ENCODE data around the gene DGKG.

Gene DGKG

GRCh38 chr3:186318135-186318534 lies 43.9 kb downstream of the DGKG start:
- DNase-seq (ENCODE audit: low spot score): no peak

DNA sequence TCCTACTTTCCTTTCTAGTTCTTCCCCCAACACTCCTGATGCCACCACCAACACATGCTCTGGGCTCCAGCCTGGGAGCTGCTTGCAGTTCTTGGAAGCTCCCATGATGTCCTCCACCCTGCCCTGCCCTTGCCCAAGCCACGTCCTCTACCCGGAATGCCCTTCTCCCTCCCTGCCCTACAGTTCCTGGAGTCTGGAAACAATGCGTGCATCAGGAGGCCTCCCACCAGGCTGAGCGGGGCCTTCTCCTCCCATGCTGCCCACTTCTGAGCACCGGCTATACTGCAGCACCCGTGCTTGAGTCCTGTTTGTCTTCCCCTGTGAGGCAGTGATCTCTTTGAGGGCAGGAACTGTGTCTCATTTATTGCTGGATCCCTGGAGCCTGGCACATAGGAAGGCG lies 44.6 kb downstream of the DGKG start:
- no peak for DNase-seq (ENCODE audit: low spot score)

- no peak for DNase-seq (ENCODE audit: low spot score)
These were observed 45.3 kb downstream of the DGKG start for GRCh38 chr3:186316666-186317260.

DNA sequence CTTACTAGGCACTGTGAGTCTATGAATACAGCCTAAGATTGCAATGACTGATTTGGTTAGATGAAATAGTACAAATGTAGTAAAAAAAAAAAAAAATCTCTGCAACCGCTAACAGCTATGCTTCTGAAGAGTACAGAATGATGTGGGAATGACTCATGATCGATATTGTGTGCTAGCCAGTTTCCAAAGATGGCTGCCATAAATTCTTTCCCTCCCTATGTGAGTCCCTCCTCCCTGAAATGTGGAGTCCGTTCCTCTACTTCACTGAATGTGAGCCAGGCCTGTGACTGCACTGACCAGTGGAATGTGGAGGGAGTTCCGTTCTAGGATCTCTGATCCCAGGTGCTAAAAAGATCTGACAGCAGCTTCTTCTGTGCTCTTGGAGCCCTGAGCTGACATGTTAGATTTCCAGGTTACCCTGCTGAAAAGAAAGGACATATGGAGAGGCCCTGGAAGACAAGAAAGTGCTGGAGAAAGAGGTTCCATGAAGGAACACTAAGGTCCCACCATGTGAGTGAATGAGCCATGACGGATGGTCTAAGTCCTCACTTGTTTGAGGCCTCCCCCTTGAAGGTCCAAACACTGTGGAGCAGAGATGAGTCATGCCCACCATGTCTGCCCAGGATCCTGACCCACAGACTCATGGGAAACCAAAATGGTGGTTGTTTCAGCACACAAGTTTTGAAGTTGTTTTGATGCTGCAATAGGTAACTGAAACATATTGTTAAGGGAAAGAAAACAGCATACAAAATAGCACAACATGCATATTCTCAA lies 46.3 kb downstream of the DGKG start:
- no peak for DNase-seq (ENCODE audit: low spot score)

DNA sequence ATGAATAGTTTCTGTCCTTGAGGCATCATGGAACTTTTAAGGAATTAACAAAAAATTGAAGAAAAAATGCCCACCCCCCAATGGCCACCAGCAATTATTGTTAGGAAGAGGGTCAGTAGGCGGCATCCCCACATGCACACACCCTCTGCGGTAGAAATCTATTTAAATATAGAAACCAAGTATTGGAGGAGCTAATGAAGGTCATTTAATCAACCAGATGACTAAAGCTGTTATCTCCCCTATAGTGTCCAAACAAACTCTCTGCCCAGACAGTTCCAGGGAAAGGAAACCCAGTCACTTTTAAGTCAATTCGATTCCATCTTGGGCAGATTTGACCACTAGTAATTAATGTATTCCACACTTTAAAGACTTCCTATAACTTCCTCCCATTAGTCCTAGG lies 47.1 kb downstream of the DGKG start:
- DNase-seq (ENCODE audit: low spot score): no peak

DNA sequence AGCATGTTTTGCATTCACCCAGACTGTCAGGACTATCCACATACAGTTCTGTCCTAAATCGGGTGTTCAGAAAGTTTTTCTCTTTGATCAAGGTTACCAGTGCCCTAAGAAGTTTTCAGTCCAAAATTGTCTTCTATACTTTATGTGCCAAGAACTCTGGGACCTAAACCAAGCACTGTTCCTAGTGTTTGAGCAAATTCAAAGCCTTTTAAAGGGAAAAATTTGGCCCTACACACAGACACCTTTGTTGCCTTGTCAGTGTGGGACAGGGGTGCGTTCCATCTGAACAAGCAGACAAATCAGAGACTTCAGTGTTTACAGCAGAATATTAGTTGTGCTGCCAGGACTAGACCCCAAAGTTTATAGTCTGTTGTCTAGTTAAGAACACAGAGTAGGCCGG lies 50.6 kb downstream of the DGKG start:
- no peak for DNase-seq (ENCODE audit: low spot score)

DNA sequence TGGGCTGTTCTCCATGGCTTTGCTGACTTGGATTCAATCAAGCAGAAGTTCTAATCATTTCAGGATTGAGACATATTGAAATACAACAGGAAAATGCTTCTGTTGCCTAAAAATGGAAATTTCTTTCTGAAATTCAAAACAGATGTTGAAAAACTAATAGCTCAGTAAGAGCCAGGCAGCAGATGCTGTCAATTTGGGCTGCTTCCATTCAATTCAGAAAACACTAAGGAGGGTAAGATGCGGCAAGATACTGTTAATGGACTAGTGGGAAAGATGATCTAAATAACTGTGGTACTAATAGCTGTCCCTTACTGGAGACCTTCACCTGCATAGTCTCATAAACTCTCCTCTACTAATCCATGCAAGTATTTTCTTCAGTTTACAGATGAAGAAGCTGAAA lies 53.5 kb downstream of the DGKG start:
- DNase-seq (ENCODE audit: low spot score): no peak

DNA sequence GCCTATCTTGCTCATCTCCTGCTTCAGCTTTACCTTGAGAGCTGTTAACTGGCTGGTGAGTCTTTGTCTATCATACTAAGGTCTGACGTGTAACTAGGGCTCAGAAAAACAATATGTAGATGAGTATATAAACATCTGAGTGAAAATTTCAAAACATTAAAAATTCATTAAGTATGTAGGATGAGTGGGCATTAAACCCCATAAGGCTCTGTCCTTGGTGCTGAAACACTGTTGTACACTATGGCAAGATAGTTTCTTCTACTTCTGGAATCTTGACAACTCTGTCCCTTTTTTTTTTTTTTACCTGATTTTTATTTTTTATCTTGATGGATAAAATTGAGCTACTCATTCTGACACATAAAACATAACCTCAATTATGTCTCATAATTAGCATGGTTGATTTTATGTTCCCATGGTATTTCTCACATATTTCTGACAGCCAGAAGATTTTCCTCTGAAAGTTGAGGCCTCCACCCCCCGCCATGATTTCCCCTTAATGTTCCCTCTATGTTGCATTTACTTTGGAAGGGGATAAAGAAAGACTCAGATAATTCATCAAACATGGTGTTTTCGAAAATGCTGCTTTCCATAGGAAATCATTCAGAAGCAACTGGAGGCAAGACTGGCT lies 54.3 kb downstream of the DGKG start:
- peak; percentile 57 for DNase-seq (ENCODE audit: low spot score)

DNA sequence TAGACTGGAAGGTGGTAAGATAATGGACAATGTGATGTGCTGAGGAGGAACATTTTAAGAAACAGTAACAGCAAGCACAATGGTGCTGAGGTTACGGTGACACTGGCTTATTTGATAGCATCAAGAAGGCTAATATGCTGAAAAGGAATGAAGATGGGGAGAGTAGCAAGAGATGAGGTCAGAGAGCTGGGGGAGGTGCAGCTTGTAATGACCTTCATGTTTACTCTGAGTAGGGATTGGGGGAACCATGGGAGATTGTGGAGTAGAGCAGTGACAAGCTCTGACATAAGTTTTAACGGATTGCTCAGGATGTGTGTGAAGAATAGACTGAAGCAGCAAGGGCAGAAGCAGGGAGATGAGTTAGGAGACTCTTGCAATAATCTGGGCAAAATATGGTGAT lies 56.7 kb downstream of the DGKG start:
- no peak for DNase-seq (ENCODE audit: low spot score)

DNA sequence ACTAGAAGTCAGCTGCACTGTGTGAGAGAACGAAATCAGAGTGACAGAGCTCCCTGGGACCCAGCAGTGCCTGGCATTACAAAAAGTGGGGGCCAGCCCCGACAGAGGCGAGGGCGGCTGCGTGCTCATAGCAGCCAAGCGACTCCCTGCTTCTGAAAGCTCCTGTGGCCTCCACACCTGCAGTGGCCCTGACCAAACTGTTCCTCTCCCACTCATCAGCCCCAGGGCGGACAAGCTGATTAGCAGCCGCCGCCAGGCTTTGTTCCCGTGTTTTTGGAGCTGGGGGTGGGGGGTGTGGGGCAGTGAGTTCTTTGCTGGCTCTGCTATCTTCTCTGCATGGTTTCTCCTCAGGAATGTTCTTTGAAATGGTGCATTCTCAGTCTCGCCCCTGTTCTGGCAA lies 58.1 kb downstream of the DGKG start:
- no peak for DNase-seq (ENCODE audit: low spot score)

GRCh38 chr3:186299327-186299726 lies 62.7 kb downstream of the DGKG start:
- no peak for DNase-seq (ENCODE audit: low spot score)

DNA sequence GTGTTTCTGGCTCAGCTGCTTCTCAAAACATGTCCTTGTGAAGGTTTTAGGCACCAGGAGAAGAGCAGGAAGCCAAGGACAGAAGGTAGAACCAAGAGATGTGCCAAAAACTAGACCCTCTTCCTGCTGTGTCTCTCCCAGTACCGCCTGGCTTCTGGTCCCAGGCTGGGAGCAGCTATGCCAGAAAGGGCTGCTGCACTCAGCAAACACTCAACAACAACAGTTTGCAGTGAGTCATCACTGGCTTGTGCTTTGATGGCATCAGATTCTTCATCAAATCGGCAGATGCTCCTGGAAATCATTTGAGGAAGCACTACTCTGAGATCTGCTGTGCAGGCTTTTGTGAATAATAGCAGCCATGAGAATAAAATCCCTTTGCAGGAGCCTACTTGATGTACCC lies 63.2 kb downstream of the DGKG start:
- no peak for DNase-seq (ENCODE audit: low spot score)

- DNase-seq (ENCODE audit: low spot score): no peak
These were observed 71.2 kb downstream of the DGKG start for GRCh38 chr3:186290796-186291195.

DNA sequence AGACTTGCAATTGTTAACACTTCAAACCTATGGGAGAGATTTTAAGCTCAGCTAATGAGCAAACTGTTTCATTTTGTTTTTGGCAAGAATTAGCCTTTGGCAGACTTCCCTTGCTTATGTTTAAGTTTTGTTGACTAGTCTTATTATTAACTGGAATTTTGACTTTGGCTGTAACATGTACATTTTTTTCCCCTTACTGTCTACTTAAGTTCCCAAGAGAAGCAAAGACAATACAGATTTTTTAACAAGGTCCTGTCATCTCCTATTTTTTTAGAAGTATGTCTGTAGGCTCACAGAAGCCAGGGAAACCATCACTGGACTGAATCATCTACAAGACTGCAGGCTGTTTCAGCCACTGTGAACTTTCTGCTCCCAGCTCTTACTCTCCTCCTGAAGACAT lies 74.3 kb downstream of the DGKG start:
- DNase-seq (ENCODE audit: low spot score): no peak

- no peak for DNase-seq (ENCODE audit: low spot score)
These were observed 75.9 kb downstream of the DGKG start for GRCh38 chr3:186286114-186286513.

GRCh38 chr3:186284661-186285060 lies 77.4 kb downstream of the DGKG start:
- no peak for DNase-seq (ENCODE audit: low spot score)

DNA sequence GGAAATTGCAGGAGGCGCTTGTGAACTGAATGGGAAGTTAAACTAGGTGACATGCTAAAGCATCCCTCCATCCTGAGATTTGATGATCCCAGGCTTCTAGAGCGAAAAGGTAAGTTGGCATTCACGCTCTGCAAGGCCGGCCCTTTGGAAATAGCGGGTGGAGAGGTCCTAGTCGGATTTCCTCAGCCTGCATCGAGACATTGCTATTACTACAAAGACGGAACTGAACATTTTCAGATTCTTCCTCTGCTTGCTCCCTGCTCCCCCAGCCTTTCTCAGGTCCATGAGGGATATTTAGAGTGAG lies 77.7 kb downstream of the DGKG start:
- no peak for DNase-seq (ENCODE audit: low spot score)

- no peak for DNase-seq (ENCODE audit: low spot score)
These were observed 78.2 kb downstream of the DGKG start for GRCh38 chr3:186283651-186284348.

- no peak for DNase-seq (ENCODE audit: low spot score)
These were observed 78.9 kb downstream of the DGKG start for GRCh38 chr3:186283096-186283495.

- DNase-seq (ENCODE audit: low spot score): no peak
These were observed 80.9 kb downstream of the DGKG start for GRCh38 chr3:186281176-186281575.

DNA sequence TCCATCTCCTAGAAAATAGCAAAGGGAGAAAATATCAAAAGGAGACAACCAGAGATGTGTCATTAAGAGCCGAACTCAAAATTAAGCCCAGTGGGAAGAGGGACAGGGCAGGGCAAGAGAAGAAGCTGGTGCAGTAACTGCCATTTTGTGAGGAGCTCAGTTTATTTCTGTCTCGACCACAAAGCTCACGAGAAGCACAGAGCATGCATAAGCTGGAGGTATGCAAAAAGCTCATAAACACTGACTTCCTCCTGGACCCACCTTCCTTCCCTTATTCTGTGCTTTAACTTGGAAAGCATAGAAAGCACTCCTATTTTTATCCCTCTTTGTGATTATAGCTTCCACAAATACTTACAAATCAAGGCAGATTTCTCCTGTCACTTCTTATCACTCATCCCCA lies 81.3 kb downstream of the DGKG start:
- DNase-seq (ENCODE audit: low spot score): no peak

GRCh38 chr3:186277268-186277909 lies 84.6 kb downstream of the DGKG start:
- no peak for DNase-seq (ENCODE audit: low spot score)

GRCh38 chr3:186275436-186275835 lies 86.6 kb downstream of the DGKG start:
- no peak for DNase-seq (ENCODE audit: low spot score)
